ENCODE measurements around the gene NRXN2.

DNA sequence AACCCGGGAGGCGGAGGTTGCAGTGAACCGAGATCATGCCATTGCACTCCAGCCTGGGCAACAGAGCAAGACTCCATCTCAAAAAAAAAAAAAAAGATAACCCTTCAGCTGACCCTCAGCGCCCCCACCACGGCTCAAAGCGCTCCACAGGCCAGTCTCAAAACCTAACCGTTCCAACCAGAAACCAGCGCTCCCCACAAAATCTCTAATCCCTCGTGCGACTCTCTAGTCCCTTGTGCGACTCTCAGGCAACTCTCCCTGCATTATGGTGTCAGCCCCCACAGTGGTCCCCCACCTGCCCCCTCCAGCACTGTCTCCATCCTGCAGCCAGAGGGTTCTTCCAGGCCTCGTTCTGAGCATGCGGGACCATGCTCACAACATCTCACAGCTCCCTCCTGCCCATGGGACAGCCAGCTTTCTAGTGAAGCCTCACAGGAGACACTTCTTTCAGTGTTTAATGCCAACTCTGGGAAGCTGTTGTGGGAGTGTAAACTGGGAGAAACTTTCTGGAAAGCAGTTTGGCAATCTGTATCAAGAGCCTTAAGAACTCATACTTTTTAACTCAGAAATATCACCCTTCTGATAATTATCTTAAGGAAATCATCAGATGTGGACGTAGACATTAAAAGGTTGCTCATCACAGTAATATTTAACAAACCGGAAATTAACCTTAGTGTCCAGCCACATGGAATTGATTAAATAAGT is 25.1 kb upstream of the NRXN2 start:
- TF ChIP-seq, protein P1, sequence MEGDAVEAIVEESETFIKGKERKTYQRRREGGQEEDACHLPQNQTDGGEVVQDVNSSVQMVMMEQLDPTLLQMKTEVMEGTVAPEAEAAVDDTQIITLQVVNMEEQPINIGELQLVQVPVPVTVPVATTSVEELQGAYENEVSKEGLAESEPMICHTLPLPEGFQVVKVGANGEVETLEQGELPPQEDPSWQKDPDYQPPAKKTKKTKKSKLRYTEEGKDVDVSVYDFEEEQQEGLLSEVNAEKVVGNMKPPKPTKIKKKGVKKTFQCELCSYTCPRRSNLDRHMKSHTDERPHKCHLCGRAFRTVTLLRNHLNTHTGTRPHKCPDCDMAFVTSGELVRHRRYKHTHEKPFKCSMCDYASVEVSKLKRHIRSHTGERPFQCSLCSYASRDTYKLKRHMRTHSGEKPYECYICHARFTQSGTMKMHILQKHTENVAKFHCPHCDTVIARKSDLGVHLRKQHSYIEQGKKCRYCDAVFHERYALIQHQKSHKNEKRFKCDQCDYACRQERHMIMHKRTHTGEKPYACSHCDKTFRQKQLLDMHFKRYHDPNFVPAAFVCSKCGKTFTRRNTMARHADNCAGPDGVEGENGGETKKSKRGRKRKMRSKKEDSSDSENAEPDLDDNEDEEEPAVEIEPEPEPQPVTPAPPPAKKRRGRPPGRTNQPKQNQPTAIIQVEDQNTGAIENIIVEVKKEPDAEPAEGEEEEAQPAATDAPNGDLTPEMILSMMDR (conservative IDR thresholded peaks at IDR 0.05): no peak
- TF ChIP-seq ZFX (IDR thresholded peaks at IDR 0.05): no peak

Measured in C4-2B (cell line).